Measurements from ENCODE around the gene PID1. TPM values are rescaled to one million over a fixed set of nuclear protein-coding genes. Genes with fewer than 3 reads are reported as not detected.
"Not testable (repeated sequence)": the region's sequence is repeated elsewhere in the genome, so short reads cannot be mapped to it uniquely, and the experiment has no call there.

Gene PID1
- total RNA-seq, 1 donor from 2014 or later = under 0.01 TPM

DNA sequence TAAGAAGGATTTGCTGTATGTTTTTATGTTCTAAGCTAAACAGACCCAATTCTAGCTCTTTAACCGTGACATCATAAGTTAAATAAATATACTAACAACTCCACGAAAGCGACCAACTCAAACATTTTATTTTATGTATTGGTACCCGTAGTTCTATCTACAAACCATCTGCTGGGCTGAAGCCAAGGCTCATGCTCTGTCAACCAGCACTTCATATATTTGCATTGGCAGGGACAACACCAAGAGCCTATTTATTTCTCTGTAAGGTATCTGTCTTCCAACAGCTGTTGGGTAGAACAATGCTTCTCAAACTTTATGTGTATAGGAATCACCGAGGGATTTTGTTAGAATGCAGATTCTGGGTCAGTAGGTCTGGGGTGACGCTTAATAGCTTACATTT is 64.5 kb downstream of the PID1 start:
- no peak for DNase-seq

DNA sequence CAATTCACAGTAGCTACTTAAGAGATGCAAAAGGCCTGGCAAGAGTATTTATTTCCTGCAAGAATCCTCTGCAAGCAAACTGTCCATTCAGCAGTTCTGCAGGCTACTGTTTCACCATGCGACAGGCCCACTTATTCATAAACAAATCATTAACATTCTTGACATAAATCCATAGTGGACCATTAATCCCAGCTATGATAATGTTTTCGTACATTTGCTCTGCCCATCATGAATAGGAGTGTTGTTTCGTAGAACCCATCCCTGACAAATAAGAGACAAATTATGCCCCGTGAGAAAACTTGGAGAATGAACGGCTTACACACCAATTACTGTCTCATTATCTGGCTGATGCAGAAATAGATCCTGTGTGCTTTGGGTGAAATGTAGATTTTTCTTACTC is 65.4 kb downstream of the PID1 start:
- no peak for DNase-seq

DNA sequence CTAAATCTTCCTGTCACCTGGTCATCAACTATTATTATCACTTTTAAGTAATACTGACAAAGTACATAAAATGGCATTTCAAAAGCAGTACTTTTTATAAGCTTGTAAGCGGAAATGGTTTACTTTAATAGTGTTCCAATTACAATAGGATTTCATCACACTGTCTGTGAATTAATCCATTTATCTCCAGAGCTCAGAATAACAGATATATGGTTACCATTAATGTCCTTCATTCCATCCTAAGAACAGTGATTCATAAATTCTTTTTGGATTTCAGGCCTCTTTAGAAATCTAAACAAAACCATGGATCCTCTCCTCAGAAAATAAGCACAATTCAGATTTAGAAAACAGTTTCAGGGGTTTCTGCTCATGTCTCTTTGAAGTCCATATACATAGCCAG is 68.4 kb downstream of the PID1 start:
- DNase-seq = no peak

DNA sequence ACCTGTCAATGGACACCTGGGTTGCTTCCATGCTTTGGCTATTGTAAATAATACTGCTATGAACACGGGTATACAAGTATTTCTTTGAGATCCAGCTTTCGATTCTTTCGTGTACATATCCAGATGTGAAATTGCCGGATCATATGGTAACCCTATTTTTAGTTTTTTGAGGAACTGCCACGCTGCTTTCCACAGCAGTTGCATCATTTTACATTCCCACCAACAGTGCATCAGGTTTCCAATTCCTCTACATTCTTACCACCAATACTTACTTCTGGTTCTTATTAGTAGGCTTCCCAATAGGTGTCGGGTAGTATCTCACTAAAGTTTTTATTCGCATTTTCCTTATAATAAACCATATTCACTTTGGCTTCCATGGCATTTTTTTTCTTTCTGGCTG is 69.6 kb downstream of the PID1 start:
- no peak for DNase-seq

DNA sequence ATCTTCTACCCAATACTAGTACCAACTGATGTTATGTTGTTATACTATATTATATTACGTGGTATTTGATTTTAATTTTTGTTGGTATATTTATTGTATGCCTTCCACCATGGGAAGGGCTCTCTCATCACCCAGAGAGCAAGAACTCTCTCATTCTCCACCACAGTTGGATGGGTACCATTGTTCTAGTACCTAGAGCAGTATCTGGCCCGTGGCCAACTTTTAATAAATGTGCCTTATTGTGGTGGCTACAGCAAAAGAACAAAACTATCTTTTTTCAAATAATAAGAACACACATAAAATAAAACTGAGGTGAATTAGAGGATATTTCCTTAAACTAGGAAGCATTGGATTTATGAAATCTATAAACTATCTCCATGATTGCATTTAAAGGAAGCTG is 71.8 kb downstream of the PID1 start:
- no peak for DNase-seq

DNA sequence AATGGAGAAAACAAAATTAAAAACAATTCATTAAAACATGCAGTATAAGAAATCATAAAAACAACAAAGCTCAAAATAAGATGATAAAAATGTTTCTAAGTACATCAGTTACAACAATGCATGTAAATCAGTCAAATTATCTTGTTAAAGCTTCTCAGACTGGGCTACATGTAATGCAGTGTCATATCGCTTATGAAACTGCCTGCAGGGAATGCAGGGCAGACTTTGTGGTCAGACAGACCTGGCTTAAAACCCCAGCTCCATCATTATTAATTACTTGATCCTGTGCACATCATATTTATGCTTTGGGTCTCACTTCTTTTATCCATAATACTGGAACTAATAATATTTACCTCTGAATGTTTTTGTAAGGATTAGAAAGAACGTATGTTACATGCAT is 74.6 kb downstream of the PID1 start:
- DNase-seq = no peak

DNA sequence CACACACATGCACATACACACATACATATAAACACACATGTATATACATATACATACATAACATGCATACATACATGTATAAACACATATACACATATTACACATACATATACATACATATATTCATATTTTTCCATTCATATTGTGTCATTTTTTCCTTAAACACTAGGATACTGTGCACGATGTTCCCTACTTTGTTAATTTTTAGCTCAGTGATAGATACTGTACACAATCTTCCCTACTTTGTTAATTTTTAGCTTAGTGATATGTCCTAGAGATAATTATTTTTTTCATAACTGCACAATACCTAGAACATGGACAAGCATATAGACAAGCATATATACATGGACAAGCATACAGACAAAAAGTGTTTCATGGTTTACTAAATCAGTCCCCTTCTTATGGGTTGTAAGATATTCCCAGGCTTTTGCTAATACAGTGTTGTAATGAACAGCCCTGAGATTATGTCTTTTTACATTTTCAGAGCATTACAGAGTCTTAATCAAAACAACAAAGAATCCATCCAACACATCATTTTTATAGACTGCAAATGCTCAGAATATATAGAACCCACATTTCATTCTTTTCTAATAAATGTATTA is 75.6 kb downstream of the PID1 start:
- no peak for DNase-seq

DNA sequence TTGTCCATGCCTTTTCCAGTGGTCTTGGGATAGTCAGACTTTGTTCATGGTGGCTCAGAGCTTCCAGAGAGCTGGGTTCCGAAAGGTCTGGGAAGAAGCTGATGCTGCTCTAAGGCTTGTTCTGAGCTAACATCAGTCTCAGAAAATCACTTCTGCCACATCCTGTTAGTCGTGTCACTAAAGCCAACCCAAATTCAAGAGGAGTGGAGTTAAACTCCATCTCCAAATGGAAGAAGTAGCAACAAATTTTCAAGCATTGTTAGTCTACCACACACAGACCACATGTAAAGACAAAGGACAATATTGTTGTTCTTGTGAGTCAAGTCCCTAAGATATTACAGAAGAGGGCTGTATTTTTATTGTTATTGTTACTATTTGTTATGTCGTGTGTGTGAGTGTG is 77.8 kb downstream of the PID1 start:
- no peak for DNase-seq

DNA sequence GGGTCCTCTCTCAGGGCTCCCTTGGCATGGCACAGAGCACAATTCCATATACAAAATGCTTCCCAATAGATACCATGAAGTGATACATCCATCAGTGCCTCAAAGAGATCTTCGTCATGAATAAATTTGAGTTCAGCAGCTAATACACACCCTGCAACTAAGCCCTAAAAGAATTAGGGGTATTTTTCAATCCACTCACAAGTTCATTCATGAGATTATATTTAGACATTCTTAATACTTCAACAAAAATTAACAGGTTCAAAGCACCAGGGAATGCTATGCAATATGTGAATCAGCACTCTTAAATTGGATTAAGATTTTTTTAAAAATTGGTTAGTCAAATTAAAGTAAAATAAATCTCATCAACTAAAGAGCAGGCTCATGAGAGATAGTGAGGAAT is 79.7 kb downstream of the PID1 start:
- no peak for DNase-seq

DNA sequence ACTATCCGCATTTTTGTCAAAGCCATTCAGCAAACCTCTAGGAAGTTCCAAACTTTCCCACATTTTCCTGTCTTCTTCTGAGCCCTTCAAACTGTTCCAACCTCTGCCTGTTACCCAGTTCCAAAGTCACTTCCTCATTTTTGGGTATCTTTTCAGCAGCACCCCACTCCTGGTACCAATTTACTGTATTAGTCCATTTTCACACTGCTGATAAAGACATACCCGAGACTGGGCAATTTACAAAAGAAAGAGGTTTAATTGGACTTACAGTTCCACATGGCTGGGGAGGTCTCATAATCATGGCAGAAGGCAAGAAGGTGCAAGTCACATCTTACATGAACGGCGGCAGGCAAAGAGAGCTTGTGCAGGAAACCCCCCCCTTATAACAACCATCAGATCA is 84.0 kb downstream of the PID1 start:
- not testable (repeated sequence) for DNase-seq

DNA sequence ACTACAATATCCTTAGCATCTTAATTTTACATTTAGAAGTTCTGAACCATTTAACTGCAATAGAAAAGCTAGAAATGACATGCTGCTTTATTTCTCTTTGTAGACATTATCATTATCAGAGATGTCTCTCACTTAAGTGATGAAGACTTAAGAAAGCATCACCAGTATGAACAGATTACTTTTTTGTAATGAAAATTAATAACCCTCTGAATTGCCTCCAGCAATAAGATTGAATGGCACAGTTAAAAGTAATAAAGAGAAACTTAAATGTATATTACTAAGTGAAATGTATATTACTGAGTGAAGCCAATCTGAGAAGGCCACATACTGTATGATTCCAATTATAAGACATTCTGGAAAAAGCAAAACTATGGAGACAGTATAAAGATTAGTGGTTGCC is 89.4 kb downstream of the PID1 start:
- no peak for DNase-seq

DNA sequence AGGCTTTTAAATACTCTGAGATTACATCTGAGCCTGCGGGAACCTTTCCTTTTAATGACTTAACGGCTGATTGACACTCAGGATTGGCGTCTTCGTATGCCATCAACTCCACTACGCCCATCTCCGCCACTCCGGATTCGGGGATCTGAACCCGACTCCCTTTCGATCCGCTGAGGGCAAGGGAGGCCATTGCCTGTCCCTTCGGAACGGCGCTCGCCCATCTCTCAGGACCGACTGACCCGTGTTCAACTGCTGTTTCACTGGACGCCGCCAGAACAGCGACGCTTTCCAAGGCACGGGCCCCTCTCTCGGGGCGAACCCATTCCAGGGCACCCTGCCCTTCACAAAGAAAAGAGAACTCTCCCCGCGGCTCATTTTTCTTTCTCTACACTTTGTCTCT is 90.4 kb downstream of the PID1 start:
- no peak for DNase-seq

DNA sequence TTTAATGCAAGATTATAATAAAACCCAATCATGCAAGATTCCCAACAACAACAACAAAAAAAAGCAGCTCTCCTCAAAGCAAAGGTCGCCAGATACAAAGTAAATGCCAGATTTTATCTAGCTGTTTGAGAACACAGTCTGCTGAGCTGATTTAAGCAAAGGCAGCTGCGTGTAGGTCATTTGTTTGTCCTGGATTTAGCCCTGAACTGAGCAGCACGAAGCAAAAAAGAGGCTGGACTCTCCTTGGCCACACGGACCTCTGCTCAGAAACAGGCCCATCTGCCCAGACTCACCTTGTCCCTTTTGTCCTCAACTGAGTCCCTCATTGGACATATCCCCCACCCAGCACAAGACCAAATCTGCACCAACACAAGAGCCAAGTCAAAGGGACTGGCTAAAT is 91.5 kb downstream of the PID1 start:
- no peak for DNase-seq

DNA sequence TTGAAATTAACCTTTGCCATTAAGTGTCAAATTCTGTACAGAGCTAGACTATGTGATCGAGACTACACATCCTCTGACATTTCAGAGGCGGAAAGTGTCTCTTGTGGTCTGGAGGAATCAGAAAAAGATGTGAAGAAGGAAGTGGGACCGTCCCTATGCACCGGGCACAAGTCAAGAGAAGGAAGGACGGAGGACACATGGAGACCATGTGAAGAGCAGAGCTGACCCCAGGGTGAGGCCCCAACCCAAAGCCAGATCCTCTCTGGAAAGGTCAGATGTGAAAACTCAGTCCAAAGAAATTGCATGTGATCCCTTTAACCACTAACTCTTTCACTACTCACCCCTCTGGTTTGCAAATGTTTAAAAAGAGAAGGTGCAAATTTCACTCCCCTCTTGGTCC is 92.4 kb downstream of the PID1 start:
- no peak for DNase-seq

DNA sequence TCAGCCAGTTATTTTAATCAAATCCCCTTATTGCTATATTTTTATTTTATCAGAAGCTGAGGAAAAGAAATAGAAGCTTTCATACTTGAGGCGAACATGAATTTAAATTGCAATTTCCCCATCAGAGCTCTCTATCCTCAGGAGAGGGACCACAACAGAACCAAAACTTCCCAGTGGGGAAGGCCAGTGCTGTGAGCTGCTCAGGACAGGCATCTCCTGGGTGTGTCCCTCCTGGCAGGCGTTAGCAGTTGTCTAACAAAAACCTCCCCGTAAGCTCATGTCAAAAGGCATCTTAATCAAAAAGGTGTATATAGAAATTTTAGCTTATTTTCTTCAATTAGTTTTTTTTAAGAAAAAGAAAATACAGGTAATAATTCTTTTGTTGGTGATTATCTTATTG is 93.0 kb downstream of the PID1 start:
- no peak for DNase-seq

DNA sequence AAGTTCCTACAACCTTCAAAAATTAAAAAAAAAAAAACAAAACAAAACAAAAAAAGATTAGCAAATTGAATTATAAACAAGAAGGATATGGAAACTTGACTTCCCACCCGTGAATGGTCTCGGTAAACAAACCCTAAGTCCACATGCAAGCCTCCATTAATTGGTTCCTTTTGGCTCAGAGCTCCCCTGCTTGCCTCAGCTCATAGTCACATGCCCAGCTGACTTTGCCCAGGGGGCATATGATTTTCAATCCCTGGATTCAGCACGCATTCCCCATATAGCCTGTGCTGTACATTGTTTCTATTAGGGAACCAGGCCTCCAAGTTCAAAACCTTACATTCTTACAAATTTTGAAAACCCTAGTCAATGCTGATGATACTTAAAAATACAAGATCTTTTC is 95.0 kb downstream of the PID1 start:
- no peak for DNase-seq

DNA sequence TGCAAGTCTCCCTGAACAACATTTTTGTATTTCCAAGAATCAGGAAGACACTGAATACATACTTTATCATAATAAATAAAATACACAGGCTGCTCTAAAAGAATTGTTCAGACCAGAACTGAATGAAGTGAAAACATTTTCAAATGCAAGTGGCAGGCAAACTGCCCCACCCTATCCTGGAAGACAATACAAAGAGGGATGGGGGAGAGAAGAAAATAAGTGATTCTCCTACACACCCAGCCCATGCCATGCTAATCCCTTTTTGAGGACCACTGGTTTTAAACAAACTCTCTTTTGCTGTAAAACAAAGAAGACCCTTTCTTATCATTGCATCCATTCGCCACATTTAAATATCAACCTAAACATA is 95.6 kb downstream of the PID1 start:
- no peak for DNase-seq

DNA sequence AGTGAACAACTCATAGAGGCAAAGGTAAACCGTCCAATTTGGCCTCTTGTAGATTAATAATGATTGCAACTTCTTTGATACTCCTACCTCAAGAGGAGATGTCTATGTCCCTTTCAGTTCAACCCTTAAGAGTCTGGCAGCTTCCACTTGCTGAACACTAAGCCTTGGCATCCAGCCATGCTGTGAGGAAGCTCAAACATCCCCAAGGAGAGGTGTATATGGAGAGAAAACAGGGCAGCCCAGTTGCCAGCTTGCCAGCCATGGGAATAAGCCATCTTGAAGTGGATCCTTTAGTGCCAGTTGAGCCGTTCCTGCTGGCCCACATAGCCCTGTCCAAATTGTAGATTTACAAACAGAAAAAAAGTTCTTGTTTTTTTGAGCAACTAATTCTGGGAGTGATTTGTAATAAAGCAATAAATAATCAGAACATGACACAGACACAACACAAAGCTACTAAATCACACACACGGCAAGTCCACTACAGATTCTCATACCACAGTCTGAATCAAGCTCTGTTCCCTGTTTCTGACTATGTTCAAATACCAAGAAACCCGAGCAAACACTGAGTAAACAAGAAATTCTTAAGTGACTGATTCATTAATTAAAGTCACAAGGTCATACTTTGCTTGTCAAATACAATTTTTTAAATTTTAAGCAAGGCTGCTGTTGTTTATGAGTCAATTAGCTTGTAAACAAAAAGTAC is 96.1 kb downstream of the PID1 start:
- DNase-seq = no peak

DNA sequence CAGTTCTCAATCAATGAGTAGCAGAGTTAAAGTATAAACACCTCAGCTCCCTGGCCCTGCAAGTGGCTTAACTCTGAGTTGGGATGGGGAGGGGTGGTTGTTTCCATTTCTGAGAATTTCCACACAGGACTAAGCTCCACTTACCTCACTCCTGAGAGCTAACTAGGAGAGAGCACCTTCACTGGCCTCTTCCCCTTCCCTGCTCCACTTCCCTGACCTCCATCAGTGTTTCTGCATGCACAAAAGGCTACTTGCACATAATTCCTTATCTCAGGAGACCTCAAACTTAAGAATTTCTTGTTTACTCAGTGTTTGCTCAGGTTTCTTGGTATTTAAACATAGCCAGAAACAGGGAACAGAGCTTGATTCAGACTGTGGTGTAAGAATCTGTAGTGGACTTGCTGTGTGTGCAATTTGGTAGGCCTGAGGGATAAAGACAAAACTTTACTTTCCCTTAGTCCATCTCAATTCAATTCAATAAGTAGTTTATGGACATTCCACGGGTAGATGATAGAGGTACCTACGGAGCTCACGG is 97.2 kb downstream of the PID1 start:
- DNase-seq = no peak

DNA sequence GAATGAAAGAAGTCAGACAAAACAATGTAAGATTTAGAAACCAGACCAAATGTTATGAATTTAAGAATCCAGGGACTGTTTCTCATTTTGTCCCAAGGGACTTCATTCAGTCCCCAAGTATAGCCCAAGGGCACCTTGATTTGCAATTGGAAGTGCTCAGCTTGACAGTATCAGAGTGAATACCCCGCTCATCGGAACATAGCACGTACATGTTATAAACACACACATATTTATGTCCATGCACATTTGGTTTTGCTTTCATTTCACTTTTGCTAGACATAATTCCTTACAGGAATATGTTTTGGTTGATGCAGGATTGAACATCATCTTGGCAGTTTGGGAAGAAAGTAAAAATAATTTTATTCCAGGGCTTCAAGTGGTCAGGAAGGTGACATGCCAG is 100.2 kb downstream of the PID1 start:
- no peak for DNase-seq

DNA sequence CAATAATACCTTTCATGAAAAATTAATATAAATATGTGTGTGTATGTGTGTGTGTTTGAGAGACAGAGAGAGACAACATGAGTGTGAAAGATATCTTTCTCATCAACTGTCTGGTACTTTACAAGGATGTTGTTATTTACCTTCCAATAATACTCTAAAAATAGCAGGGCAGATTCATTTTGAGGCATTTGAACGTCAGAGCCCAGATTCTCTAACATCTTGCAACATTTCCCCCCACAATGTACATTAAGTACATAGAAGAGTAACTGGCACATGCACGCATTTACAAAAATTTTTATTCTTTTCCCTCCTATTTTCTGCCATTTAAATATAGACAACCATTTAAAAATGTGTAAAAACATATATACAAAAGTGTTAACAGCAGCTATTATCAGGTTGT is 100.9 kb downstream of the PID1 start:
- no peak for DNase-seq

DNA sequence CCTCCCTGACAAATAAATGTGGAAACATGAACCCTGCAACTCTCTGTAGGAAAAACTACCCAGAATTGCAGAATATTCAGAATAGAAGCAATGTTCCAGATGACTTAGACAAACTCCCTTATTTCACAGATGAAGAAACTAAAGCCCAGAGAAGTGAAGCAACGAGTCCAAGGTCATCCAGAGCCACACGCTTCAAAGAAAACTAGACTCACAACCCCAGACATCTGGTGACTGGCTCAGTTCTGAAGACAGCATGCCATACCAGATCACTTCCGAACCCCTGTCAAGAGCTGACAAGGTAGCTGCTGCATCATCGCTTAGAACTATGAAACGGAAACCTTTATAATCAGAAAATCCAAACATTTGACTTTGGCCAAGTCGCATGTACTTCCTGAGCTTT is 101.3 kb downstream of the PID1 start:
- no peak for DNase-seq

DNA sequence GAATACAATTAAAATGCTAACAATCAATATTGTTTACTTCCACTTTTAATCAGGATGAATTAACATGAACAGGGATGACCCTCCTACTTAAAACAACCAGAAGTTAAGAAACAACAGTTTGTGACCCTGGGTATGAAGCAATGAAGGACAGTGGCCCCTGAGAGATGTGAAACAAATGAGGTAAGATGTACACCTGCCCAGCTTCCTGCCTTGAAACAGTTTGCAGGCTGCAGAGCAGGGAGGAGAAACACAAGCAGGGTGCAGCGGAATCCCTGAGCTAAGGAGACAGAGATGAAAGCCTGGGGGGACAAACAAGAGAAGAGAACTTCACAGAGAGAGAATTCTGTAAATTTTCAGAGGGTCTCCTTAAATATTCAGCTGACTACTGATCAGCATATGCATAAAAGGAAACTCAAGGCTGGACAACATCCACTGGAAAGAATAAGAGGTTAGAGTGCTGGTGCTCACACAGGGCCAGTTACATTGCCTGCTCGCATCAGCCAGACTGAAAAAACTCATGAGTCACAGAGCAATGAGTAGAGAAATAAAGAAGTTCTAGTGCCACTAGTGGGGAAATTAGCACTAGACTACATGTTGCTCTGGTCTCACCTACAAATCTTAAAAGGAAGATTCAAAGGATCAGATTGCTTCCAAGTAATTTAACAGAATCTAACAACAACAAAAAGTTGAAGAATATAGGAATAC is 106.4 kb downstream of the PID1 start:
- no peak for DNase-seq

DNA sequence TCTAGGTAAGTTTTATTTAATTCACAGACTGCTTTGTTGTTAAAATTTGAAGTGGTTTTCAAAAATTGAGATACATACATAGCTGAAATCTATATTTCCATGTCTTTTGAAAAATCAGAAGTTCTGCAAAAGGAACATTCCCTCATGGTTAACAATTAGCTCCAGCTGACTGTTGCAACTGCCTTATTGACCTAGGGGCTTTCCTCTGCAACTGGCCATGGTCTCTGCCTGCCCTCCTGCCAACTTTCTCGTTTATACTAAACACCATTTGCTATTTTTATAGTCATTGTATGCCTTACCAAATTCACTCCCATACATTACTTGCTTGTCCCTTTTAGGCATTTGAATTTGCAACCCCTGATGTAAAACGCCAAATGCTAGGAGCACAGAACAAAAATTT is 107.2 kb downstream of the PID1 start:
- DNase-seq = no peak
